ENCODE measurements around the gene NXN. TPM values are rescaled to one million over a fixed set of nuclear protein-coding genes. Genes with fewer than 3 reads are reported as not detected.

NXN gene
- polyA plus RNA-seq, 3 donors: not detected

DNA sequence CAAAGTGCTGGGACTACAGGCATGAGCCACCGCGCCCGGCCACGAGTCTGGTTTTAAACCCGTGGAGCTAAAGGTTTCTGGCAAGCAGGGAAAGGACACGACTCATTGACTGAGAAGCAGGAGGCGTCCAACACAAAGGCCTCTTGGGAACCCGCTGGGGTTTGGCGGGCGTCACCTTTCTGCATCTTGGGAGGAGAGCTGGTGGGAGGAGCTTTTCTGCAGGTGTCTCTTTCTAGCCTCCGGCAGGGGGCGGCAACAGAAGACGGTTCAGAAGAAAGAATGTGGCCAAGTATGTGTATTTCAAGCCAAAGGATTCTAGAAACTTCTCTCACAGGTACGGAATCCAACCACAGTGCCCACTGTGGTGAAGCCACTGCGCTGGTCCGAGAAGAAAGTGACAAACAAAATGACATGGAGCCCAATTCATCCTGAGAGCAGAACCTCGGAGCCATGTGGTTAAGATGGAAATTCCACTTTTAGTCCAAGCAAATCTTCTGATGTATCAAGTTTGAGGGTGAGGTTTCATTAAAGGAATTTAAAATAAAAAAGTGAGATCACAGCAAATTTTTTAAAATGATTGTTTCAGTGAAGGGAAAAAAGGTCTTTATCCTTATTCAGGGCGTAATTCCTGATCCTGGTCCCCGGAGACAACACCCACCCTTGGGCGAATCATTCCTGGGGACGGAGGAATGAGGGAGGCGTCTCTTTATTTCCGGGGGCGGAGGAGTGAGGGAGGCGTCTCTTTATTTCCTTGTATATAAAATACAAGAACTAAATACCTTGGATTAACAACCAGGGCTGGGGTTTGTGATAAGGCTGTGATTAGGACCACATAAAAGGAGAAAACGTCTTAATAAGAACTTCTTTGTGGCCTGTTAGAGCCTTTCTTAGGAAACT, 99.8 kb downstream of the NXN start:
- H3K4me2 ChIP-seq (replicated peaks; ENCODE audit: extremely low read depth, low read length, poor library complexity, severe bottlenecking): no peak overlapping the region
- WGBS (ENCODE audit: insufficient coverage): 34% methylated on average over 11 of the region's 26 CpGs
- Mint-ChIP-seq H3K36me3 (no peaks in the 10 kb centered on the region), H3K27ac (no peak overlapping the region), H3K4me1 (peaks cover 12% of the 10 kb centered on the region), H3K27me3 (ENCODE audit: low read depth in 3 of 3) (peaks cover 14 to 35% (median 23%) of the 10 kb centered on the region in 3 donors), H3K4me3 (no peak overlapping the region), H3K9me3 (peaks cover 0 to 4% (median 0%) of the 10 kb centered on the region in 7 donors)
- H3K27ac ChIP-seq (ENCODE audit: low read depth in 1 of 2, low read length in 2 of 2): no peak overlapping the region
- intact Hi-C loops (cut with micrococcal nuclease): loop anchor here (2.0 to 5.0 kb wide), 2 partner anchors 101 to 118 kb away; partner anchors contain the start of gene TIMM22 (in 1 of the 2)
- H3K4me1 ChIP-seq (ENCODE audit: control insufficient read depth in 1 of 2, insufficient read depth in 2 of 2, low read length in 2 of 2): no peaks in the 10 kb centered on the region
- no peaks in the 10 kb centered on the region for H3K36me3 ChIP-seq (replicated peaks in 1 of 2; ENCODE audit: control insufficient read depth in 1 of 2, insufficient read depth in 2 of 2, low read length in 2 of 2)
- no peaks in the 10 kb centered on the region for H3K9me3 ChIP-seq (replicated peaks in 1 of 2; ENCODE audit: control insufficient read depth in 1 of 2, insufficient read depth in 1 of 2, low read length in 2 of 2)
- H3K79me2 ChIP-seq (ENCODE audit: insufficient read depth, low read length): no peaks in the 10 kb centered on the region
- TF ChIP-seq CTCF (IDR thresholded peaks at IDR 0.05): peak; percentile 70
- no peak overlapping the region for H3K4me3 ChIP-seq (replicated peaks in 1 of 3; ENCODE audit: low read depth in 2 of 3, low read length in 3 of 3)
- no peak overlapping the region for H2AFZ ChIP-seq (ENCODE audit: insufficient read depth, low read depth, low read length, poor library complexity, severe bottlenecking)
- H3K9ac ChIP-seq (ENCODE audit: insufficient read depth, low read length, poor library complexity, severe bottlenecking): no peak overlapping the region
- no peaks in the 10 kb centered on the region for H4K20me1 ChIP-seq (ENCODE audit: insufficient read depth, low read length)
- peak; percentile 34 to 52 (median 35) for DNase-seq
- H3K27me3 ChIP-seq (ENCODE audit: control insufficient read depth in 2 of 2, insufficient read depth in 2 of 2, low read length in 2 of 2): no peaks in the 10 kb centered on the region

- Histone ChIP-seq H4K20me1 (ENCODE audit: insufficient read depth, low read length) (no peaks in the 10 kb centered on the region), H3K9me3 (replicated peaks in 1 of 2; ENCODE audit: control insufficient read depth in 1 of 2, insufficient read depth in 1 of 2, low read length in 2 of 2) (no peaks in the 10 kb centered on the region), H3K4me3 (replicated peaks in 1 of 3; ENCODE audit: low read depth in 2 of 3, low read length in 3 of 3) (no peak overlapping the region), H3K27ac (ENCODE audit: low read depth in 1 of 2, low read length in 2 of 2) (no peak overlapping the region), H3K9ac (ENCODE audit: insufficient read depth, low read length, poor library complexity, severe bottlenecking) (no peak overlapping the region), H2AFZ (ENCODE audit: insufficient read depth, low read depth, low read length, poor library complexity, severe bottlenecking) (no peak overlapping the region), H3K4me2 (replicated peaks; ENCODE audit: extremely low read depth, low read length, poor library complexity, severe bottlenecking) (no peak overlapping the region), H3K4me1 (ENCODE audit: control insufficient read depth in 1 of 2, insufficient read depth in 2 of 2, low read length in 2 of 2) (no peaks in the 10 kb centered on the region), H3K36me3 (replicated peaks in 1 of 2; ENCODE audit: control insufficient read depth in 1 of 2, insufficient read depth in 2 of 2, low read length in 2 of 2) (no peaks in the 10 kb centered on the region), H3K79me2 (ENCODE audit: insufficient read depth, low read length) (no peaks in the 10 kb centered on the region), H3K27me3 (ENCODE audit: control insufficient read depth in 2 of 2, insufficient read depth in 2 of 2, low read length in 2 of 2) (no peaks in the 10 kb centered on the region)
- peaks cover 12 to 35% (median 23%) of the 10 kb centered on the region in 3 donors for H3K27me3 Mint-ChIP-seq (ENCODE audit: low read depth in 3 of 3)
- peaks cover 12% of the 10 kb centered on the region for H3K4me1 Mint-ChIP-seq
- 89% methylated on average over 14 of the region's 14 CpGs for WGBS (ENCODE audit: insufficient coverage)
- intact Hi-C loops (cut with micrococcal nuclease): loop anchor here (2.0 to 5.0 kb wide), 2 partner anchors 103 to 120 kb away; partner anchors contain the start of gene TIMM22 (in 1 of the 2)
- TF ChIP-seq CTCF (IDR thresholded peaks at IDR 0.05): no peak
- H3K4me3 Mint-ChIP-seq: no peak overlapping the region
- peaks cover 0 to 4% (median 0%) of the 10 kb centered on the region in 7 donors for H3K9me3 Mint-ChIP-seq
- DNase-seq: no peak
- peak overlapping the region in 1 of 7 donors; percentile 13 for H3K27ac Mint-ChIP-seq
- no peaks in the 10 kb centered on the region for H3K36me3 Mint-ChIP-seq
These were observed 101.9 kb downstream of the NXN start for GRCh38 chr17:877630-878029.
